ENCODE results near the gene EGFR. TPM values are rescaled to one million over a fixed set of nuclear protein-coding genes. Genes with fewer than 3 reads are reported as not detected.

Gene EGFR
- total RNA-seq, 6 experiments from 2014 or later, result 59.3 to 127 (median 93.7) TPM

DNA sequence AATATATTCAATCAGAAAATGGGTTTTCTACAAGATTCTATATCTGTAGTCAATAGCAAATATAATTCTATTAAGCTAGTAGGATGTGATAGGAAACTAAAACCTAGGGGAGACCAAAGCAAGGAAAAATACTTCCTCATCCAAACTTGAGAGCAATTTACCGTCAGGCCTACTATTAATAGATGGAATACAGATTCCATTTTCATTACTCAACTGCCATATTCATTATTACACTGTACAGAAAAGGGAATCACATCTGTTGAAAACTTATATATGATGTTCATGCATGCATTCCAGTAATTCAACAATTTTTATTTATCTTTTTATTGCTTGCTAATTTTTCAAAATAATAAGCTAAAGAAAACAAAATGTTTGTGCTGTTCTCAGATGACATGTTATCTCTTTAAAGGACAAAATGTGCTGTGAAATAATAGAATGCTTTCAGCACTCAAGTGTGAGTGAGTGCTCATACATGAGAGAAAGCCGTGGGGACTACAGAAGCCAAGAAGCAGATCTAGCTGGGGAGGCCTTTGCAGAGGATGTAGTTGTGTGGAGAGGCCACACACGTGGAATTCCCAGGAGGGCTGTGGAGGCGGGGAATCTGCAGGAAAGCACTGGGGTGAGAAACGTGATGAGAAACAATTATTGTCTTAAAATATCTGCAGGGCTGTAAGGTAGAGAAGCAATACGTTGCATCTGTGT is 110.0 kb downstream of the EGFR start:
- no peaks in the 10 kb centered on the region for H3K36me3 ChIP-seq
- H3K4me3 ChIP-seq, result no peak overlapping the region
- no peaks in the 10 kb centered on the region for H3K27me3 ChIP-seq
- H3K27ac ChIP-seq, result peak overlapping the region in 1 of 3 donors; percentile 22
- H3K9me3 ChIP-seq, result no peaks in the 10 kb centered on the region
- TF ChIP-seq, protein P1, sequence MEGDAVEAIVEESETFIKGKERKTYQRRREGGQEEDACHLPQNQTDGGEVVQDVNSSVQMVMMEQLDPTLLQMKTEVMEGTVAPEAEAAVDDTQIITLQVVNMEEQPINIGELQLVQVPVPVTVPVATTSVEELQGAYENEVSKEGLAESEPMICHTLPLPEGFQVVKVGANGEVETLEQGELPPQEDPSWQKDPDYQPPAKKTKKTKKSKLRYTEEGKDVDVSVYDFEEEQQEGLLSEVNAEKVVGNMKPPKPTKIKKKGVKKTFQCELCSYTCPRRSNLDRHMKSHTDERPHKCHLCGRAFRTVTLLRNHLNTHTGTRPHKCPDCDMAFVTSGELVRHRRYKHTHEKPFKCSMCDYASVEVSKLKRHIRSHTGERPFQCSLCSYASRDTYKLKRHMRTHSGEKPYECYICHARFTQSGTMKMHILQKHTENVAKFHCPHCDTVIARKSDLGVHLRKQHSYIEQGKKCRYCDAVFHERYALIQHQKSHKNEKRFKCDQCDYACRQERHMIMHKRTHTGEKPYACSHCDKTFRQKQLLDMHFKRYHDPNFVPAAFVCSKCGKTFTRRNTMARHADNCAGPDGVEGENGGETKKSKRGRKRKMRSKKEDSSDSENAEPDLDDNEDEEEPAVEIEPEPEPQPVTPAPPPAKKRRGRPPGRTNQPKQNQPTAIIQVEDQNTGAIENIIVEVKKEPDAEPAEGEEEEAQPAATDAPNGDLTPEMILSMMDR (IDR thresholded peaks at IDR 0.05), result no peak
- TF ChIP-seq POLR2A (IDR thresholded peaks at IDR 0.05), result no peak
- intact Hi-C loops (cut with DNase I), result no loop called here
- peaks cover 0 to 18% (median 0%) of the 10 kb centered on the region in 4 donors for H3K4me1 ChIP-seq
- no peak for DNase-seq
- no peak for ATAC-seq
- 66% methylated on average over 6 of the region's 6 CpGs for WGBS (ENCODE audit: insufficient coverage, low coverage, low lambda C conversion rate, missing lambda C conversion rate)

DNA sequence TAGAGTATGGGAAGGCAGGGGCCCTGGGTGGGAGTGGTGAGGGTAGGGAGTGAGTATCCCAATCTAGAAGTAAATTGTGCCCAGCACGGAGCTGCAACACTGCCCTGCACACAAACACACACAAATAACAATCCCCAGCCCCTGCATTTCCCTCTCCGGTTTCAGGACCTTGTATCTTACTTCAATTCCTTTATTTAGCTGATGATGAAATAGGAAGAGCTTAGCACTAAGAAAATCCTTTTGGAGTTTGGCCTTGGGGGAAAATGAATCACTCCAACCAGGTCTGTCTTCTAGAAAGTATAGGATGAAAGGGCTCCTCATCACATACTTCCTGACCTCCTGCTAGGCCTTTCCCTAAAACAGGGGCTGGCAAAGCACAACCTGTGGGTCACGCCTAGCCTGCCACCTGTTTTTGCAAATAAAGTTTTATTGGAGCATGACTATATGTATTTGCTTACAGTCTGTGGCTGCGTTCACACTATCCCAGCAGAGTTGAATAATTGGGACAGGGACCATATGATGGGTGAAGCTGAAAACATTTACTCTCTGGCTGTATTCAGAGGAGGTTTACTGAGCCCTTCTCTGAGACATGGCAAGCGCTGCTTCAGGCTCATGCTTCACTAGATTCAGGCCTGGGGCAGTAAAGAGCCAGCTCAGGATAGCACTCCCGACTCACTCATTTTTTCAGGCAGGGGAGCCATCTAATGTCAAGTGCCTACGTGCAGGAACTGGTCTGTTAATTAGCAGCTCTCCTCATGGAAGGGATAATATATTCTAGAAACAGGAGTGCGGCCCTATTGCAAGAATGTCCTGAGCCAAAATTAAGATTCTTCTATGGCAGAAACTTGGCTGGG is 111.0 kb downstream of the EGFR start:
- Histone ChIP-seq H3K9me3 (no peaks in the 10 kb centered on the region), H3K27me3 (no peaks in the 10 kb centered on the region), H3K4me1 (peaks cover 0 to 18% (median 0%) of the 10 kb centered on the region in 4 donors), H3K36me3 (no peaks in the 10 kb centered on the region), H3K27ac (peak overlapping the region in 2 of 3 donors; percentile 6 to 61), H3K4me3 (no peak overlapping the region)
- ATAC-seq, result no peak
- DNase-seq, result no peak
- no peak for TF ChIP-seq POLR2A (IDR thresholded peaks at IDR 0.05)
- TF ChIP-seq, protein P1 (IDR thresholded peaks at IDR 0.05), result no peak
- intact Hi-C loops (cut with DNase I), result no loop called here
- WGBS (ENCODE audit: insufficient coverage, low coverage, low lambda C conversion rate, missing lambda C conversion rate), result 94% methylated on average over 6 of the region's 8 CpGs

DNA sequence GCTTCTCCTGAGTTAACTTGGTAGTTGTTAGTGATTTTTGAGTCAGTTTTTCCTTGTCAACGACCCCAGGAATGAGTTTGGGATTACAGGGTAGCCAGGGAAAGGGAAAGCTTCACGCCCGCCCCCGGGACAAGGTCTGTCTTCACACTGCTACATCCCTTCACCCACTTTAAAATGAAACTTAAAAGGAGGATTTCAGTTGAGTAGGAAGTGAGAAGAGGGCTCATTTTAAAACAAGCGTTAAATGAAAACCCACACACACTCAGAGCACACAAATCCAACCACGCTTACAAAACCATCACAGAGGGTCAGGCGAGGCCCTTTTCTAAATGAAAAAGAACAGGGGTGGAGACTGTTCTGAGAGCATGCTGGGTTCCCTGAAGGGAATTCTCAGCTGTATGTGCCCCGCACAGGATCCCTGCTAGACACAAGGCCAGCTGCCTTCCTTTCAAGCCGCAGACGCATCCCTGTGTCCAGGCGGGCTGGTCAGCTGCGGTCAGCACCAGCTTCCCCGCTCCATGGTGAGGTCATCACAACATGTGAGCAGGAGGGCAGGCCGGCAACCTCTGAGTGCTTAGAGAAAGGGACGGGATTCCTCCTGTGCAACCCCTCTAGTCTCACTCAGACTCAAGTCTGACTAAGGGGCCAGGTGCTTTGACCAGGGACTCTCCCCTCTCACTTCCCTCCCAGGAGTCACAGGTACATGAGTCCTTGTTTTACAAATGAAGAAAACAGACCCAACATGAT is 111.8 kb downstream of the EGFR start:
- Histone ChIP-seq H3K4me3 (no peak overlapping the region), H3K27ac (peak overlapping the region in 2 of 3 donors; percentile 6 to 61), H3K9me3 (no peaks in the 10 kb centered on the region), H3K27me3 (no peaks in the 10 kb centered on the region), H3K4me1 (peaks cover 0 to 18% (median 0%) of the 10 kb centered on the region in 4 donors), H3K36me3 (no peaks in the 10 kb centered on the region)
- 65% methylated on average over 7 of the region's 15 CpGs for WGBS (ENCODE audit: insufficient coverage, low coverage, low lambda C conversion rate, missing lambda C conversion rate)
- TF ChIP-seq, protein P1 (IDR thresholded peaks at IDR 0.05), result no peak
- no peak for TF ChIP-seq POLR2A (IDR thresholded peaks at IDR 0.05)
- intact Hi-C loops (cut with DNase I), result no loop called here
- DNase-seq, result no peak
- peak in 2 of 4 donors; percentile 12 to 15 for ATAC-seq

DNA sequence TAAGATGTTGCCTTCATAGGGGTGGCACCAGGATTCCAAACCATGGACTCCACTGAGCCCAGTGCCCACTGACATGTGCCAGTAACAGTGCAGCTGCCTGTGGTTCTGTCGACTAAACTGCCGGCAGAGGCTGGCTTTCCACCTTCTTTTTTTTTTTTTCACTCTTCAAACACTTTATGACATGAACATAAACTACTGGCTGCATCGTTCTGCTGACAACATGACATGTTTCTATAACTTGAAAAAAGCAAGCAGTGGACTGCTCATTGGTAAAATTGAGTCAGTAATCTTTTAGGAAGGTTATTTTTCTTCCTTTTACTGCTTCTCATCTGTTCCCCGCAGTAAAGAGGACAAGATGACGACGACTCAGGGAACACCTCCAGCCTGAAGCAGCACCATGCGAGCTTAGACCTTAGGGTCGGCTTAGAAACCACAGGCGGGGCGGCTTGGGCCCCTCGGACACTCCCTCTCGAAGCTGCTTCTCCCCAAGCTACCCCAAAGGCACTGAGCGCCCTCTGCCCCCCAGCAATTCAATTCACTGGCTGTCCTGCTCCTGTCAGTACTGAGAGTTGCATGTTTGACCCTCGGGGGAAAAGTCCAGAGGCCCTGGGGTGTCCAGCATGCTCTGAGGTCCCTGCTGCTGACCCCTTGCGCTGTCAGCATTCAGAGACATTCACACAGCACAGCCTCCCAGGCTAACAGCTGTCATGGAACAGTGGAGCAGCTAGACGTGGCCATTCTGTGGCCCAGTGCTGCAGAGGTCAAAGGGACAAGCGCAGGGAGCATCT is 112.5 kb downstream of the EGFR start:
- no peaks in the 10 kb centered on the region for H3K27me3 ChIP-seq
- no peak overlapping the region for H3K4me3 ChIP-seq
- H3K9me3 ChIP-seq, result no peaks in the 10 kb centered on the region
- intact Hi-C loops (cut with DNase I), result no loop called here
- no peaks in the 10 kb centered on the region for H3K36me3 ChIP-seq
- no peak for DNase-seq
- H3K4me1 ChIP-seq, result peaks cover 0 to 18% (median 0%) of the 10 kb centered on the region in 4 donors
- peak overlapping the region in 2 of 3 donors; percentile 6 to 61 for H3K27ac ChIP-seq
- 62% methylated on average over 17 of the region's 17 CpGs for WGBS (ENCODE audit: insufficient coverage, low coverage, low lambda C conversion rate, missing lambda C conversion rate)
- peak in 3 of 4 donors; percentile 43 to 58 (median 44) for ATAC-seq
- TF ChIP-seq, protein P1 (IDR thresholded peaks at IDR 0.05), result no peak
- no peak for TF ChIP-seq POLR2A (IDR thresholded peaks at IDR 0.05)

Data from right lobe of liver (tissue), 6 donors.